Measurements from ENCODE around the gene KANK3.

DNA sequence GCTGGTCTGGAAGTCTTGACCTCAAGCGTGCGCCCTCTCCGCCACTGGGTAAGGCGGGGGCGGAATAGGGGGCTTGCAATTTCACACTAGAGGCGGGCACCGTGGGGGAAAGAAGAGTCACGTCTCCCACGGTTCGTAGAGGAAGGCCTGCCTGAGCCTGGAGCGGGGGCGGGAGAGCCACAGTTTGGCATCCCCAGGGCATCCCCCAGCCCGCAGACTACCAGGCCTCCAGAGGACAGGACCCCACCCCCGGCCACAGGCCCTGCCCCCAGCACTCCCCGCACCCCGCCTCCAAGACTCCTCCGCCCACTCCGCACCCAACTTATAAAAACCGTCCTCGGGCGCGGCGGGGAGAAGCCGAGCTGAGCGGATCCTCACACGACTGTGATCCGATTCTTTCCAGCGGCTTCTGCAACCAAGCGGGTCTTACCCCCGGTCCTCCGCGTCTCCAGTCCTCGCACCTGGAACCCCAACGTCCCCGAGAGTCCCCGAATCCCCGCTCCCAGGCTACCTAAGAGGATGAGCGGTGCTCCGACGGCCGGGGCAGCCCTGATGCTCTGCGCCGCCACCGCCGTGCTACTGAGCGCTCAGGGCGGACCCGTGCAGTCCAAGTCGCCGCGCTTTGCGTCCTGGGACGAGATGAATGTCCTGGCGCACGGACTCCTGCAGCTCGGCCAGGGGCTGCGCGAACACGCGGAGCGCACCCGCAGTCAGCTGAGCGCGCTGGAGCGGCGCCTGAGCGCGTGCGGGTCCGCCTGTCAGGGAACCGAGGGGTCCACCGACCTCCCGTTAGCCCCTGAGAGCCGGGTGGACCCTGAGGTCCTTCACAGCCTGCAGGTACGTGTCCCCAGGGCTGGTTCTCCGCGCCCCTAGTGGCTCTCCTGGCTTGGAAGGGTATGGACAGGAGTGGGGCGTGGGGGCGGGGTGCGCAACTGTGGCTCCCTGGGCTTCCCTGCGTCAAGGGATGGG, 21.0 kb upstream of the KANK3 start, which contains the start of gene ANGPTL4:
- TF ChIP-seq SIX5 (IDR thresholded peaks at IDR 0.05; ENCODE audit: low read depth, low read length) (no peak), EP300 (IDR thresholded peaks at IDR 0.05; ENCODE audit: borderline replicate concordance in 1 of 2, low read depth in 2 of 2, low read length in 2 of 2) (no peak), SP1 (IDR thresholded peaks at IDR 0.05; ENCODE audit: low read depth, low read length) (no peak), FOSL1 (IDR thresholded peaks at IDR 0.05; ENCODE audit: insufficient read depth, low read depth, low read length) (no peak), TAF1 (IDR thresholded peaks at IDR 0.05; ENCODE audit: low read depth, low read length) (0 out of 2 replicates have a peak, but pooled peaks have one; percentile 38), EGR1 (IDR thresholded peaks at IDR 0.05; ENCODE audit: borderline replicate concordance, low read depth, low read length) (peak; percentile 52; the same call in 1 of the 2 replicates), TEAD4 (IDR thresholded peaks at IDR 0.05; ENCODE audit: low read depth, low read length) (no peak), EZH2 (IDR thresholded peaks at IDR 0.05; ENCODE audit: low read depth, low read length, severe bottlenecking) (no peak), KDM1A (IDR thresholded peaks at IDR 0.05; ENCODE audit: borderline replicate concordance, low read length) (peak; percentile 36; the same call in 1 of the 2 replicates), POLR2A (IDR thresholded peaks at IDR 0.05; ENCODE audit: control extremely low read depth in 1 of 2, low read depth in 2 of 2, low read length in 2 of 2) (peak in 1 of 2 experiments; percentile 65; a peak in 2 of 3 replicates), RFX5 (IDR thresholded peaks at IDR 0.05; ENCODE audit: borderline replicate concordance, low read depth, low read length) (no peak), YY1 (IDR thresholded peaks at IDR 0.05; ENCODE audit: low read depth, low read length) (no peak)
- TF ChIP-seq, protein P1, sequence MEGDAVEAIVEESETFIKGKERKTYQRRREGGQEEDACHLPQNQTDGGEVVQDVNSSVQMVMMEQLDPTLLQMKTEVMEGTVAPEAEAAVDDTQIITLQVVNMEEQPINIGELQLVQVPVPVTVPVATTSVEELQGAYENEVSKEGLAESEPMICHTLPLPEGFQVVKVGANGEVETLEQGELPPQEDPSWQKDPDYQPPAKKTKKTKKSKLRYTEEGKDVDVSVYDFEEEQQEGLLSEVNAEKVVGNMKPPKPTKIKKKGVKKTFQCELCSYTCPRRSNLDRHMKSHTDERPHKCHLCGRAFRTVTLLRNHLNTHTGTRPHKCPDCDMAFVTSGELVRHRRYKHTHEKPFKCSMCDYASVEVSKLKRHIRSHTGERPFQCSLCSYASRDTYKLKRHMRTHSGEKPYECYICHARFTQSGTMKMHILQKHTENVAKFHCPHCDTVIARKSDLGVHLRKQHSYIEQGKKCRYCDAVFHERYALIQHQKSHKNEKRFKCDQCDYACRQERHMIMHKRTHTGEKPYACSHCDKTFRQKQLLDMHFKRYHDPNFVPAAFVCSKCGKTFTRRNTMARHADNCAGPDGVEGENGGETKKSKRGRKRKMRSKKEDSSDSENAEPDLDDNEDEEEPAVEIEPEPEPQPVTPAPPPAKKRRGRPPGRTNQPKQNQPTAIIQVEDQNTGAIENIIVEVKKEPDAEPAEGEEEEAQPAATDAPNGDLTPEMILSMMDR (IDR thresholded peaks at IDR 0.05; ENCODE audit: control extremely low read depth in 1 of 3, insufficient read depth in 1 of 3, low read depth in 1 of 3, low read length in 3 of 3) = peak in 1 of 3 experiments; percentile 11; a peak in 1 of 4 replicates
- TF ChIP-seq, protein P2, sequence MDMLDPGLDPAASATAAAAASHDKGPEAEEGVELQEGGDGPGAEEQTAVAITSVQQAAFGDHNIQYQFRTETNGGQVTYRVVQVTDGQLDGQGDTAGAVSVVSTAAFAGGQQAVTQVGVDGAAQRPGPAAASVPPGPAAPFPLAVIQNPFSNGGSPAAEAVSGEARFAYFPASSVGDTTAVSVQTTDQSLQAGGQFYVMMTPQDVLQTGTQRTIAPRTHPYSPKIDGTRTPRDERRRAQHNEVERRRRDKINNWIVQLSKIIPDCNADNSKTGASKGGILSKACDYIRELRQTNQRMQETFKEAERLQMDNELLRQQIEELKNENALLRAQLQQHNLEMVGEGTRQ (IDR thresholded peaks at IDR 0.05; ENCODE audit: low read length) = no peak
